ENCODE data around the gene DDX39B.
"Not testable (repeated sequence)": the region's sequence is repeated elsewhere in the genome, so short reads cannot be mapped to it uniquely, and the experiment has no call there.

The DDX39B gene

DNA sequence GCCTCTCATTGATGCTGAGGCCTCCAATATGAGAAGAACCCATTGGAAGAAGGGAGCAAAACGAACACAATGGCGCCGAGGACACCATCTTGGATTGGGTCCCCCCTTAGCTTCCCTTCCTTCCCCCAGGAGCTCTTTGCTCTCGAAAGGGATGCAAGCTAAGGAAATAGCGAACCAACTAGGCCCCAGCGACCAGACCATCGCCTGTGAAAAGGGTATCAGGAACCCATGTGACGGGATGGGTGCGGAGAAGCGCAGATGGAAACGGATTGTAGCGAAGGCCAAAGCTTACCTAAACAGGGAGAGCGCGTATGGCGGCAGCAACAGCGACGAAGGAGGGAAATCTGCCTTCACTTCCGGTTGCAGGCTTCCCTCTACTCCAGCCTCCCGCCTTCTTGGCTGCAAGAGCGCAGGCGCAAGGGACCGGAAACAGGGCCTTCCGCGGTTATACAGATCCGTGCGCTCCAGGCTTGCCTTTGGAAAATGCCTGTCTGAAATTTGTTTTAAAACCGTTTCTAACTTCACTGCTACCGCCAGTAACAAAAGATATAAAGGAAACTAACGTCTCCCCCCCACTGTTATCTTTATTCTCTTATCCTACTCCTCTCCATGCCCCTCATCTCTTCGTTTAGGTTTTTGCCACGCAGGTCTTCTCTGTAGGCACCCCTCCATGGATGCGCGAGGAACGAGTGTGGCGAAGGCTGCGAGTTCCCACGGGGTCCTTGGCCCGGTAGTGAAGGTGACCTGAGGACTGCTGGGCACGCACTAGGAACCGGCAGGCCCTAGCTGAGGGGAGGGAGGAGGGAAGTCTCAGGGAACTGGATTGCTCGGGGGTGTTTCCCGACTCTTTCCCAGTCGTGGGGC lies at the start of gene DDX39B:
Gene DDX39B (minus strand): TSS at position 346 of the 864 bp plus-strand sequence. CDS start 1,471 bp downstream, outside the sequence.
- peak; percentile 99 for DNase-seq

DNA sequence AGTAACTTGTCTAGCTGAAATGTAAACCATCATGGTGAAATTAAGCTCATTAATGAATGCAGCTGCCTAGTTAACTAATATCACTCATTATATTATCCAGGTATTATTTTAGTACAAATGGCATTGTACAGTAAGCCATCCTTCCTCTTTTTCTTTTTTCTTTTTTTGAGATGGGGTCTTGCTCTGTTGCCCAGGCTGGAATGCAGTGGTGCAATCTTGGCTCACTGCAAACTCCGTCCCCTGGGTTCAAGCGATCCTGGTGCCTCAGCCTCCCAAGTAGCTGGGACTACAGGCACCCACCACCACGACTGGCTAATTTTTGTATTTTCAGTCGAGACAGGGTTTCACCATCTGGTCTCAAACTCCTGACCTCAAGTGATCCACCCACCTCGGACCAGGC lies 48.9 kb upstream of the DDX39B start:
- not testable (repeated sequence) for DNase-seq

DNA sequence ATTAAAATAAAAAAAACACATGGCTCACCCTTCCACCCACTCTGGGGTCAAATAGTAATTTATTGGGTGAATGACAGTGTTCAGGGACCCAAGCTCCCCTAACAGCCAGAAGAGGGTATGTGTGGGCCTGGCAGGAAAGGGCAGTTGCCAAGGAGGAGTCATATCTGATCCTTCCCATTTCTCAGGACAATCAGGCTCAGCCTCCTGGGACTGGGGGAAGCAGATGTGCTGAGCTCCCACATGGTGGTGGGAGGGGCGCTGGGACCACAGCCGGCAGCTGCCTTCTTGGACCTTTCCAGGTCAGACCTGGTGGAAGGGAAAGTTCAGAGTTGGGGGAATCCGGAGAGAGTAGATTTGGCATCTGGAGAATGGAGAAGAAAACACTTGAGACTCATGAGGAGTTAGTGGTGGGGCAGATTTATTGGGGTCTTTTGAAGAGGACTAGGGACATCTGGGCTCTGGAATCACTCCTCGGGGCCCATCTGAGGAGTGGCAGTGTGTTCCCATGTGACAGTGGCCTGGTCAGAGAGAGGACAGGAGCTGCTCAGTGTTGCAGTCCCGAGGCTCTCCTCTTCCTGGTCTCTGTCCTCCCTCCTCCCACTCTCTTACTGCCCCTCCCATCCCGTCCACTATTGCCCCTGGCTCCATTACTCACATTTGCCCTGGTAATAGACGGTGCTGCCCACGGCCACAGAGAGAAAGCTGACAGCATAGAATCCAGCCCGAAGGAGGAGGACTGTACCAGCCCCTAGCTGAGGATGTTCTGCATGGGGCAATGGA lies 47.3 kb upstream of the DDX39B start:
- no peak for DNase-seq

DNA sequence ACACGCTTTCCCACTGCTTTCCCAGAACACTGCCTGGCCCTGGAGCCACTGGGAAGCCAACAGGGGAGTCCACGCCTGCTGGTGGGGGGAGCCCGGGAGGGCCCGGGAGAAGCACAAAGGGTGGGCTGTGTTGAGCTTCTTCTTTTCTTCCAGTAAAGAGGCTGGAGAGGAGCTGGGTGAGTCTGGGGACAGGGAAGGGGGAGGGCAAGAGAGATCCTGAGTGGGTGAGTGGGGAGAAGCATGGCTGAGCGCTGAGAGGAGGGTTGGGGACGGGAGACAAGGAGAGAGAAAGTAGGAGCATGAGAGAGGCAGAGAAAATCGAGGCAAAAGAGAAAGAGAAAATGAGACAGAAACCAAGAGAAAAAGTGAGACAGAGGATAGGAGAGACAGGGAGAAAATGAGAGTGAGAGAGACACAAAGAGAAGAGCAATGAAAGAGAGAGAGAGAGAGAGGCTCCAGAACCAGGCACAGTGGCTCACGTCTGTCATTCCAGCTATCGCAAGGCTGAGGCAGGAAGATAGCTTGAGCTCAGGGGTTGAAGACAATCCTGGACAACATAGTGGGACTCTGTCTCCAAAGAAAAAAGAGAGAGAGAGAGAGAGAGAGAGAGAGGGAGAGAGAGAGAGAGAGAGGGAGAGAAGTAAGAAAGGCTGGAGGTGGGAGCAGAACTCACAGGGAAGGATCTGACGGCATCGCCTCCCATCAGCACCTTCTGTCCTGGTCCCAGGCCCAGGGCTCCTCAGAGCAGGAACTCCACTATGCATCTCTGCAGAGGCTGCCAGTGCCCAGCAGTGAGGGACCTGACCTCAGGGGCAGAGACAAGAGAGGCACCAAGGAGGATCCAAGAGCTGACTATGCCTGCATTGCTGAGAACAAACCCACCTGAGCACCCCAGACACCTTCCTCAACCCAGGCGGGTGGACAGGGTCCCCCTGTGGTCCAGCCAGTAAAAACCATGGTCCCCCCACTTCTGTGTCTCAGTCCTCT lies 46.3 kb upstream of the DDX39B start:
- no peak for DNase-seq

DNA sequence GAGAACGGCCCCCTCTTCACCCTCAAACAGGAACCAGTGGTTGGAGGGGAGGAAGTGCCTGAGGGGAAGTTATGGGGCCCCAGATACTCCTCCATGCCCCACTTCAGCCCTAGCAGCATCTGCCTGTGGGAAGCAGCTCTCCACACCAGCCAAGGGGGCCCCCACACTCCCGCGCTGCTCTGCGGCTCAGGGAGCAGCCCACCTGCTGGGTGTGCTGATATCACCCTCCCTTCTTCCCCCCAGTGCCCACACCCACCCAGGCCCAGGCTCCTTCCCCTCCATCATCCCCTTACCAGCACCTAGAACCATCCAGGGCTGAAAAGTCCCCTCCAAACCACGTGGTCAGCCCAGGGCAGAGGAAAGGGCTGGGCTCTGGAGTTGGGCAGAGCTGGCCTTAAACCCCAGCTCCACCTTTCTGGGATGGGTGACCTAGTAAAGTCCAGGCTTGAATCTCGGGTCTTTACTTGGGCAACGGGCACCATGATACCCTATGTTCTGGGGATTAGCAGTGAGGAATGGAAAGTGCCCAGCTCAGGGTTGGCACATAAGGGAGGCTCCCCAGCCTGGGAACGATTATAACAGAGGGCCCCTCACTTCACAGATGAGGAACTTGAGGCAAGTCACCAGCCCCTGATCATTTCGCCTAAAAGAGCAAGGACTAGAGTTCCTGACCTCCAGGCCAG lies 44.9 kb upstream of the DDX39B start:
- DNase-seq = peak; percentile 20

DNA sequence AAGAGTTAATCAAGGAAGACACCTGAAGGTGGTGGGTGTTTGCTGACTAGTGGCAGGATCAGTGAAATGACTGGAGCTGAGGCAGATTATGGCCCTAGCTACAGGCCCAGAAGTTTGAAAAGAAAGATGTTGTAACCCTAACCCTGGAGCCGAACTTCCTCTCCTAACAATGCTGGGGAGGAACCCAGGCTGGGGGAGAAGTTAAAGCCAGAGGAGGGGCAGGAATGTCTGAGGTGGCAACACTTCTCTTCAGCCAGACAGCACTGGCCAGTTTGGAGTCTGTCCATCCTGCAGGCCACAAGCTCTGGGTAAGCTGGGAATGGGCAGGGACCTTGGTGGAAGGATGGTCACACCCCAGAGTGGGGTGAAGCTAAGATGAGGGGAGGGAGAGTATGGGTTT lies 44.2 kb upstream of the DDX39B start, which contains the start of gene LST1:
Gene LST1 (plus strand): TSS at position 270 of the 400 bp plus-strand sequence. CDS start 1,023 bp downstream, outside the sequence.
- DNase-seq = no peak

DNA sequence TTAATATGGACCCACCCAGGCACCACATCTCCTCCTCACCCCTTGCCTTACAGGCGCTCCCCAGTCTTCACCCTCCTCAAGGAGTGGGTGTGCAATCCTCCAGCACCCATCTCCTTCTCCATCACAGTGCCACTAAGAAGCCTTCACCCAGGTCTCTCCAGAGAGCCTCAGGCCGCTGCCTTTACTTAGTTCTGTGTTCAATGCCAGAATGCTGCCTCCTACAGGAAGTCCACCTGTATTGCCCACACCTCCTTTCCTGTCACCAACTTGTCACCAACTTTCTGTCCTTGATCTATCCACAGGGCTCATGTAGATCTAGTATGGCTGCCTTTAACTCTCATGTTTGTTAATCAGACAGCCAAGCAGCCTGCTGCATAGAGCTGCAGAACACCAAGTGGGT lies 43.7 kb upstream of the DDX39B start:
- DNase-seq = peak; percentile 62

DNA sequence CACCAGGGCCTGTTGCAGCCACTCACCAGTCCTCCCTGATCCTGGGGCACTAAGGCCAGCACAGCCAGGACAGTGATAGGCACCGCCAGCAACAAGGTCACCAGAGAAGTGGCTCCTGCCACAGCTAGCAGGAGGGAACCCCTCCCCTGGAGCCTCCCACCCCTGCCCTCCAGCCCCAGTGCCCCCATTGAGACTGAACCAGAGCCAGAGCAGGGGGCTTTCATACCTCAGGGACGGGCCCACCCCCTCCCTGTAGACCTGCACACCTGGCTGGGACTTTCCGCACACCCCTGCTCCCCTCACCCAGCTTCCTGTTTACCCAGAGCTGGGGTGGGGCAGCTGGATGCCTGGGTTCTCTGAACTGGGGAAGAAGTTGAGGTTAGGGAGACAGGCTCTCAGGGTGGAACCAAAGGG lies 40.4 kb upstream of the DDX39B start, which contains the start of gene LTB:
Gene LTB (minus strand): TSS at position 195 of the 414 bp plus-strand sequence. CDS start 7 bp downstream, at position 188.
- no peak for DNase-seq

DNA sequence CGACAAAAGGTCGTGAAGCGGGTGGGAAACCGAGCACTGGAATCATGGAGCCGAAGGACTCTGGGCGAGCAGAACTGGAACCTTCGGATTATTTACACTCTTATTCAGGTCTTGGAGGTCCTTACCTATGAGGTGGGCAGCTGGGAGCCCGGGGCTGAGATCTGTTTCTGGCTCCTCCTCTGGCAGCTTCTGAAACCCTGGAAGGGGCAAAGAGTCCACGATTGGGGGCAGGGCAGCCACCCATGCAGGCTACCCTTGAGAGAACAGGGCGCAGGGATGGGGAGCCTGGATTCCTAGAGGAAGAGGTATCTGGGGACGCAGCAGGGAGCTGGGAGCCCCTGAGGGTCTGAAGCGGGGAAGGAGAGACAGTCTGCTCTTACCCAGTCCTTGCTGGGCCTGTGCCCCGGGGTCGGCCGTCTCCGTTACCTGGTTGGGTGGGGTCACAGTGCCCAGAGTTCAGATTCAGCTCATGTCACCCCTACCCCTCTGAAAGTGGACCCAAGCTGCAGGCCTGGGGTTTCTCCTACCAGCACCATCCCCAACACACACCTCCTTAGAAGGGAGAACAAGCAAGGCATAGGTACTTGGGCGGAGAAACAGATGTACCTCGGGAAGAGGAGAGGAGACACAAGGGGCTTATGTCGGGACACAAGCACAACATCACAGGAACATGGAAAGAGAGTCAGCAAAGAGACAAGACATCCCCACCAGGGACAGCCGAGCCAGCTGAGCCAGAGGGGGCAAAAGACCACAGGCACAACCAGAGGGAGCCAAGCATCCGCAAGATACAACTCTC lies 39.8 kb upstream of the DDX39B start:
- peak; percentile 14 for DNase-seq

DNA sequence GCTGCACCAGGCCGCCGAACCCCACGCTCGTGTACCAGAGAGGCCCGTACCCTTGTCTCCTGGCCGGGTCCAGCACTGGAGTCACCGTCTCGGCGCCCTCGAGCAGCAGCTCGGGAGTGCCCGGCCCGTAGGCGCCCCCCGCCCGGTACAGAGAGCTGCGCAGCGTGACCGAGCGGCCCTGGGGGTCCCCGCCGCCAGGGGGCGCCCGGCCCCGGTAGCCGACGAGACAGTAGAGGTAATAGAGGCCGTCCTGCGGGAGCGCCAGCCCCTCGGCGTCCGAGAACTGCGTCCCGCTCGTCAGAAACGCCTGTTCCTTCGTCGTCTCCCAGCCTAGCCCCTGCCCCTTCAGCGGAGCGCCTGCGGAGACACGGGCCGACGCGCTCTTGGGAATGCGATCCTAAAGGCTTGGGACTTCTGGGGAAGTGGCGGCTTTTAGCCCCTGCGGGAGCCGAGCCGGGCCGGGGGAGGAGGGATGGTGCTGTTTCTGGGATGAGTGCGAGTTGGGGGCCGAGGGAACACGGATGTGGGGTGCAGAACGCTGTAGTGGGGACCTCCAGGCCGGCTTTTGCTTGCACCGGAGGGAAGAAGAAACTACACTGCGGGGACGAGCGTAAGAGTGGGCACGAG lies 39.1 kb upstream of the DDX39B start:
- DNase-seq = peak; percentile 72

DNA sequence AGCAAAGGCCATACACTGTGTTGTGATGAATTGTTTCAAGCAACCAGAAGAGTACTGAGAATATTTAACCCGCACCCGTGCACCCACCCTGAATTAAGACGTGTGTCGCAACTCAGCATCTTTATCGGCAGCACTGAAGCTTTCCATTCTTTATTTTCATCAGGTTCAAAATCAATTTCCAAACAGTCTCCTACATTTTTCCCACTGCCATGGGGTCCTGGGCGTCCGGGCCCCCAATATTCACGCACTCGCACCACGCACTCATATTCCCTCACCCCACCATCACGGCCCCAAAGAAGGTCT lies 38.6 kb upstream of the DDX39B start:
- no peak for DNase-seq

DNA sequence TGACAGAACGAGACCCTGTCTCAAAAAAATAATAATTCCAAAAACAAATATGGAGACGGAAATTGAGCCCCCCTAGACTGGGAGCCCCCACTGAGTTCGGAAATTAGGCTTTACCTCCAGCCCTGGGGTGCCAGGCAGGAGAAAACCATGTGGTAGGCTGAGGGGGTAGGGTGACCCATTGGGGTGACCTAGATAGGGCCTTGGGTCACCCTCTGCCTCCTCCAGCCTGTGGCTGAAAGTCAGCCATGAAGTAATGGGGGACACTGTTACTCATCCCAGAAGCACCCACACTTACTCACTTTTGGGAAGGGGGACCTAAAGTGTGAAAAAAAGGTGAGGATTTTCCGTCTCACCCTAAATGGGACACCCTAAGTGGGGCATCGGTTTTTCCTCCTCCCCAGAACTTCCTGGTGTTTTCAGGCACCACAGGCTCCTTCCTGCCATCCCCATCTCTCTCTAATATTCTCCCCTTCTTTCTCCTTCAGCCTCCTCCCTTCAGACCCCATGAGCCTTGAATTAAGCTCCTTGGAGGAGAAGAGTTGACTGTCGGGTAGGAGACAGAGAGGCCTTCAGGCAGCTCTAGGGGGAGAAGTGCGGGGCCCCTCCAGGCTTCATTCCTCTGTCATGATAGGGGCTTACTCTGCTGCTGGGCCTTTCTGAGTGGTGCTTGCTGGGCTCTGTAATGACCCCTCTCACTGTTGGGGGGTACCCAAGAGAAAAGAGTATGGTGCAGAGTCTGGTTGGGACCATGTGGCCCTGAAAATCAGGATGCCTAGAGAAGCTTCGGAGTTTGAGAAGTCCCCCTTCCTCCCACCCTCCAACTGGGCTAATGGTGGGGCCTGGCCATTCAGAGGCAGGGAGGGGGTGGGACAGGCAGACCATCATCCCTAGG lies 38.0 kb upstream of the DDX39B start:
- no peak for DNase-seq

DNA sequence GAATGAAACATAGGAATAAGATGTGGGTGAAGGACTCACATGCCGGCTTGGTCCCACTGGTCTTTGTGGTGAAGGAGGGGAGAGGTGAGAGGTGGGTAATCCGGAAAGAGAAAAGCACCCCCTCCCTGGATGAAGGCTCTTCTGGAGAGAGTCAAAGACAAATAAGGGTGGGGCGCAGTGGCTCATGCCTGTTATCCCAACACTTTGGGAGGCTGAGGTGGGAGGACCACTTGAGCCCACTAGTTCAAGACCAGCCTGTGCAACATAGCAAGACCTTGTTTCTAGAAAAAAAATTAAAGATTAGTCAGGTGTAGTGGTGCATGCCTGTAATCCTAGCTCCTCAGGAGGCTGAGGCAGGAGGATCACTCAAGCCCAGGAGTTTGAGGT lies 37.3 kb upstream of the DDX39B start:
- no peak for DNase-seq

DNA sequence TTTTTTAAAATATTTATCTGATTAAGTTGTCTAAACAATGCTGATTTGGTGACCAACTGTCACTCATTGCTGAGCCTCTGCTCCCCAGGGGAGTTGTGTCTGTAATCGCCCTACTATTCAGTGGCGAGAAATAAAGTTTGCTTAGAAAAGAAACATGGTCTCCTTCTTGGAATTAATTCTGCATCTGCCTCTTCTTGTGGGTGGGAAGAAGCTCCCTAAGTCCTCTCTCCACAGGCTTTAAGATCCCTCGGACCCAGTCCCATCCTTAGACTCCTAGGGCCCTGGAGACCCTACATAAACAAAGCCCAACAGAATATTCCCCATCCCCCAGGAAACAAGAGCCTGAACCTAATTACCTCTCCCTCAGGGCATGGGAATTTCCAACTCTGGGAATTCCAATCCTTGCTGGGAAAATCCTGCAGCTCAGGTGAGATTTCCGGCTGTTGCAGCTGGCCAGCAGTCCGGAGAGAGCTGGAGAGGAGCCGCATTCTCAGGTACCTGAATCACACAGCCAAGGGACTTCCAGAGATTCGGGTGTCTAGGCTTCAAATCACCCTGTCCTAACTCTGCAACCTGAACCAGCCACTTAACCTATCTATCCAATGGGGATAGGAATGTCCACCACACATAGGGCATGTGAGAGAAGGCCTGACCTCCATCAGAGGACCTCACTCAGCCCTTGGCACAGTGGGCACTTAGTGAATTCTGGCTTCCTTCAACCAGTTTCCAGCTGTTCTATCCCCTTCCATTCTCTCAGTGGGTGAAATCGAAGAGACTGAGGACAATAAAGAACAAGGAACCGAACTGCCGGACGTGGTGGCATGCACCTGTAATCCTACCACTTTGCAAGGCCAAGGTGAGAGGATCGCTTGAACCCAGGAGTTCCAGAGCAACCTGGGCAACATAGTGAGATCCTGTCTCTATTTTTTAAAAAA lies 36.6 kb upstream of the DDX39B start:
- DNase-seq = no peak

DNA sequence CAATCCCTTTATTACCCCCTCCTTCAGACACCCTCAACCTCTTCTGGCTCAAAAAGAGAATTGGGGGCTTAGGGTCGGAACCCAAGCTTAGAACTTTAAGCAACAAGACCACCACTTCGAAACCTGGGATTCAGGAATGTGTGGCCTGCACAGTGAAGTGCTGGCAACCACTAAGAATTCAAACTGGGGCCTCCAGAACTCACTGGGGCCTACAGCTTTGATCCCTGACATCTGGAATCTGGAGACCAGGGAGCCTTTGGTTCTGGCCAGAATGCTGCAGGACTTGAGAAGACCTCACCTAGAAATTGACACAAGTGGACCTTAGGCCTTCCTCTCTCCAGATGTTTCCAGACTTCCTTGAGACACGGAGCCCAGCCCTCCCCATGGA lies 35.8 kb upstream of the DDX39B start:
- DNase-seq = no peak

DNA sequence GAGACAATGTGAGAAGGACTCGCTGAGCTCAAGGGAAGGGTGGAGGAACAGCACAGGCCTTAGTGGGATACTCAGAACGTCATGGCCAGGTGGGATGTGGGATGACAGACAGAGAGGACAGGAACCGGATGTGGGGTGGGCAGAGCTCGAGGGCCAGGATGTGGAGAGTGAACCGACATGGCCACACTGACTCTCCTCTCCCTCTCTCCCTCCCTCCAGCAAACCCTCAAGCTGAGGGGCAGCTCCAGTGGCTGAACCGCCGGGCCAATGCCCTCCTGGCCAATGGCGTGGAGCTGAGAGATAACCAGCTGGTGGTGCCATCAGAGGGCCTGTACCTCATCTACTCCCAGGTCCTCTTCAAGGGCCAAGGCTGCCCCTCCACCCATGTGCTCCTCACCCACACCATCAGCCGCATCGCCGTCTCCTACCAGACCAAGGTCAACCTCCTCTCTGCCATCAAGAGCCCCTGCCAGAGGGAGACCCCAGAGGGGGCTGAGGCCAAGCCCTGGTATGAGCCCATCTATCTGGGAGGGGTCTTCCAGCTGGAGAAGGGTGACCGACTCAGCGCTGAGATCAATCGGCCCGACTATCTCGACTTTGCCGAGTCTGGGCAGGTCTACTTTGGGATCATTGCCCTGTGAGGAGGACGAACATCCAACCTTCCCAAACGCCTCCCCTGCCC lies 35.2 kb upstream of the DDX39B start:
- no peak for DNase-seq

DNA sequence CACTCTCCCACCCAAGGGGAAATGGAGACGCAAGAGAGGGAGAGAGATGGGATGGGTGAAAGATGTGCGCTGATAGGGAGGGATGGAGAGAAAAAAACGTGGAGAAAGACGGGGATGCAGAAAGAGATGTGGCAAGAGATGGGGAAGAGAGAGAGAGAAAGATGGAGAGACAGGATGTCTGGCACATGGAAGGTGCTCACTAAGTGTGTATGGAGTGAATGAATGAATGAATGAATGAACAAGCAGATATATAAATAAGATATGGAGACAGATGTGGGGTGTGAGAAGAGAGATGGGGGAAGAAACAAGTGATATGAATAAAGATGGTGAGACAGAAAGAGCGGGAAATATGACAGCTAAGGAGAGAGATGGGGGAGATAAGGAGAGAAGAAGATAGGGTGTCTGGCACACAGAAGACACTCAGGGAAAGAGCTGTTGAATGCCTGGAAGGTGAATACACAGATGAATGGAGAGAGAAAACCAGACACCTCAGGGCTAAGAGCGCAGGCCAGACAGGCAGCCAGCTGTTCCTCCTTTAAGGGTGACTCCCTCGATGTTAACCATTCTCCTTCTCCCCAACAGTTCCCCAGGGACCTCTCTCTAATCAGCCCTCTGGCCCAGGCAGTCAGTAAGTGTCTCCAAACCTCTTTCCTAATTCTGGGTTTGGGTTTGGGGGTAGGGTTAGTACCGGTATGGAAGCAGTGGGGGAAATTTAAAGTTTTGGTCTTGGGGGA lies 34.3 kb upstream of the DDX39B start:
- DNase-seq = no peak

Measured in hematopoietic multipotent progenitor cell treated with erythropoietin and hydrocortisone succinate and interleukin-3 and kit ligand, for 8 days (in vitro differentiated cells).